ENCODE data around the gene PDK1.

The PDK1 gene

GRCh38 chr2:172555522-172556283, at the start of gene PDK1:
Gene PDK1 (plus strand): TSS chr2:172556090. CDS start chr2:172556151, 61 bp downstream.
- Histone ChIP-seq H3K27me3 (ENCODE audit: insufficient read depth, low read length) (no peaks in the 10 kb centered on the region), H3K4me1 (ENCODE audit: control insufficient read depth, insufficient read depth, low read length, unreplicated experiment) (peaks cover 45% of the 10 kb centered on the region), H3K4me3 (ENCODE audit: low read depth, low read length) (peak within 1 kb of the TSS; percentile 96), H3K36me3 (ENCODE audit: insufficient read depth, low read length) (0 out of 2 replicates have a peak, but pooled peaks cover 2% of the 10 kb centered on the region), H3K27ac (ENCODE audit: low read depth, low read length) (peak within 1 kb of the TSS; percentile 87), H3K79me2 (ENCODE audit: control insufficient read depth, insufficient read depth, low read length, unreplicated experiment) (peaks cover 53% of the 10 kb centered on the region), H2AFZ (ENCODE audit: low read length, unreplicated experiment) (peak within 1 kb of the TSS; percentile 55)

GRCh38 chr2:172507199-172507598, 48.7 kb upstream of the PDK1 start:
- no peak overlapping the region for H2AFZ ChIP-seq (ENCODE audit: low read length, unreplicated experiment)
- no peak overlapping the region for H3K4me3 ChIP-seq (ENCODE audit: low read depth, low read length)
- no peaks in the 10 kb centered on the region for H3K27me3 ChIP-seq (ENCODE audit: insufficient read depth, low read length)
- H3K36me3 ChIP-seq (ENCODE audit: insufficient read depth, low read length) = no peaks in the 10 kb centered on the region; the same call in 1 of the 2 replicates
- H3K4me1 ChIP-seq (ENCODE audit: control insufficient read depth, insufficient read depth, low read length, unreplicated experiment) = no peaks in the 10 kb centered on the region
- H3K79me2 ChIP-seq (ENCODE audit: control insufficient read depth, insufficient read depth, low read length, unreplicated experiment) = no peaks in the 10 kb centered on the region
- H3K27ac ChIP-seq (ENCODE audit: low read depth, low read length) = no peak overlapping the region

- Histone ChIP-seq H3K27ac (ENCODE audit: low read depth, low read length) (no peak overlapping the region), H3K4me3 (ENCODE audit: low read depth, low read length) (no peak overlapping the region)
These were observed 45.8 kb upstream of the PDK1 start for GRCh38 chr2:172510088-172510487.

DNA sequence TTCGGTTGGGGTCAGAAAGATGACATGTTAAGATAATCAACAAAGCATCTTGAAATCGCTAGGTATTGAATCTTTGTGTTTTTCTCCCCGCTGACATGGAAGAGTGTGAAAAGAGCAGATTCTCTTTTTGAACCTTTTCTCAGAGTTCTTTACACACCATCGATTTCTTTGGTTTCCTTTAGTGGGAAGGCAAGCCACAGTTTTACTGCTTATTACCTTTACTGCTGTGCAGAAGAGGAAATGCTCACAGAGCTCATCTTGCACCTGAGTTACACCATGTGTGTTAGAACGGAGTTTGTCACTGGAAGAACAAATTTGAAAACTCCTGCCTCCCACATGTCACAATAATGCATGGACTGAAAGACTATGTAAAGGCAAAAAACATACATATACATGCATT, 45.3 kb upstream of the PDK1 start:
- Histone ChIP-seq H3K79me2 (ENCODE audit: control insufficient read depth, insufficient read depth, low read length, unreplicated experiment) (no peaks in the 10 kb centered on the region), H3K36me3 (ENCODE audit: insufficient read depth, low read length) (no peaks in the 10 kb centered on the region; the same call in none of the 2 replicates), H3K27me3 (ENCODE audit: insufficient read depth, low read length) (no peaks in the 10 kb centered on the region), H3K27ac (ENCODE audit: low read depth, low read length) (no peak overlapping the region), H3K4me1 (ENCODE audit: control insufficient read depth, insufficient read depth, low read length, unreplicated experiment) (no peaks in the 10 kb centered on the region), H3K4me3 (ENCODE audit: low read depth, low read length) (no peak overlapping the region), H2AFZ (ENCODE audit: low read length, unreplicated experiment) (no peak overlapping the region)

More at GRCh38 chr2:172510088-172510487, 45.8 kb upstream of the PDK1 start:
- H3K36me3 ChIP-seq (ENCODE audit: insufficient read depth, low read length) = no peaks in the 10 kb centered on the region; the same call in none of the 2 replicates
- H3K4me1 ChIP-seq (ENCODE audit: control insufficient read depth, insufficient read depth, low read length, unreplicated experiment) = no peaks in the 10 kb centered on the region
- no peak overlapping the region for H2AFZ ChIP-seq (ENCODE audit: low read length, unreplicated experiment)
- H3K79me2 ChIP-seq (ENCODE audit: control insufficient read depth, insufficient read depth, low read length, unreplicated experiment) = no peaks in the 10 kb centered on the region
- H3K27me3 ChIP-seq (ENCODE audit: insufficient read depth, low read length) = no peaks in the 10 kb centered on the region

- no peak overlapping the region for H2AFZ ChIP-seq (ENCODE audit: low read length, unreplicated experiment)
- H3K79me2 ChIP-seq (ENCODE audit: control insufficient read depth, insufficient read depth, low read length, unreplicated experiment) = no peaks in the 10 kb centered on the region
- H3K27ac ChIP-seq (ENCODE audit: low read depth, low read length) = no peak overlapping the region
- peaks cover 3% of the 10 kb centered on the region for H3K4me1 ChIP-seq (ENCODE audit: control insufficient read depth, insufficient read depth, low read length, unreplicated experiment)
- no peaks in the 10 kb centered on the region; the same call in none of the 2 replicates for H3K36me3 ChIP-seq (ENCODE audit: insufficient read depth, low read length)
- H3K4me3 ChIP-seq (ENCODE audit: low read depth, low read length) = no peak overlapping the region
- H3K27me3 ChIP-seq (ENCODE audit: insufficient read depth, low read length) = no peaks in the 10 kb centered on the region
These were observed 42.9 kb upstream of the PDK1 start for GRCh38 chr2:172512810-172513523.

GRCh38 chr2:172513524-172513900, 42.4 kb upstream of the PDK1 start:
- Histone ChIP-seq H3K27me3 (ENCODE audit: insufficient read depth, low read length) (no peaks in the 10 kb centered on the region), H2AFZ (ENCODE audit: low read length, unreplicated experiment) (no peak overlapping the region), H3K4me1 (ENCODE audit: control insufficient read depth, insufficient read depth, low read length, unreplicated experiment) (peaks cover 3% of the 10 kb centered on the region), H3K27ac (ENCODE audit: low read depth, low read length) (no peak overlapping the region), H3K36me3 (ENCODE audit: insufficient read depth, low read length) (no peaks in the 10 kb centered on the region; the same call in none of the 2 replicates), H3K4me3 (ENCODE audit: low read depth, low read length) (no peak overlapping the region), H3K79me2 (ENCODE audit: control insufficient read depth, insufficient read depth, low read length, unreplicated experiment) (no peaks in the 10 kb centered on the region)

- Histone ChIP-seq H3K4me3 (ENCODE audit: low read depth, low read length) (no peak overlapping the region), H3K27ac (ENCODE audit: low read depth, low read length) (no peak overlapping the region), H3K4me1 (ENCODE audit: control insufficient read depth, insufficient read depth, low read length, unreplicated experiment) (peaks cover 3% of the 10 kb centered on the region), H3K27me3 (ENCODE audit: insufficient read depth, low read length) (no peaks in the 10 kb centered on the region), H2AFZ (ENCODE audit: low read length, unreplicated experiment) (no peak overlapping the region), H3K36me3 (ENCODE audit: insufficient read depth, low read length) (no peaks in the 10 kb centered on the region; the same call in none of the 2 replicates), H3K79me2 (ENCODE audit: control insufficient read depth, insufficient read depth, low read length, unreplicated experiment) (no peaks in the 10 kb centered on the region)
These were observed 41.8 kb upstream of the PDK1 start for GRCh38 chr2:172513935-172514586.

GRCh38 chr2:172516299-172516698, 39.6 kb upstream of the PDK1 start:
- no peaks in the 10 kb centered on the region for H3K27me3 ChIP-seq (ENCODE audit: insufficient read depth, low read length)
- H3K4me1 ChIP-seq (ENCODE audit: control insufficient read depth, insufficient read depth, low read length, unreplicated experiment) = peaks cover 3% of the 10 kb centered on the region
- no peaks in the 10 kb centered on the region for H3K79me2 ChIP-seq (ENCODE audit: control insufficient read depth, insufficient read depth, low read length, unreplicated experiment)
- H3K36me3 ChIP-seq (ENCODE audit: insufficient read depth, low read length) = no peaks in the 10 kb centered on the region; the same call in none of the 2 replicates
- H3K27ac ChIP-seq (ENCODE audit: low read depth, low read length) = peak overlapping the region; percentile 31; the same call in 1 of the 2 replicates
- no peak overlapping the region for H3K4me3 ChIP-seq (ENCODE audit: low read depth, low read length)
- no peak overlapping the region for H2AFZ ChIP-seq (ENCODE audit: low read length, unreplicated experiment)

DNA sequence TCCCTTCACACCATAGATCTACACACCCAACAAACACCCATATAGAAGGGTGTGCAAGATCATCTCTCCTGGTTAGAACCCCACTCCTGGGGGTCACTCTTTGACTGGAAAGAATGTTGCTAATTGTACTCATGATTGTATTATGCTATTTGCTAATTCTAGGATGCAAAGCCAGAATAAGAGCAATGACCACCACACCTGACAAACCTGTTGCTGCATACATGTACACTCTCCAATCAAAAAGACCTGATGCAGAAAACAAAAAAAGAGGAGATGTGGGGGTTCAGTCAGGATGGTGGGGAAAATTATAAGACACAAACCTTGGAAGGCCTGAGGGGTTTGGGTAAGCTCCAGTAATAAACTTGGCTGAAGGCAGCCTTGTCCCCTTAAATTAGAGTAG, 36.9 kb upstream of the PDK1 start:
- no peak overlapping the region for H3K4me3 ChIP-seq (ENCODE audit: low read depth, low read length)
- no peak overlapping the region for H3K27ac ChIP-seq (ENCODE audit: low read depth, low read length)
- peaks cover 3% of the 10 kb centered on the region for H3K4me1 ChIP-seq (ENCODE audit: control insufficient read depth, insufficient read depth, low read length, unreplicated experiment)
- H3K27me3 ChIP-seq (ENCODE audit: insufficient read depth, low read length) = no peaks in the 10 kb centered on the region
- H2AFZ ChIP-seq (ENCODE audit: low read length, unreplicated experiment) = no peak overlapping the region
- no peaks in the 10 kb centered on the region for H3K36me3 ChIP-seq (ENCODE audit: insufficient read depth, low read length)
- H3K79me2 ChIP-seq (ENCODE audit: control insufficient read depth, insufficient read depth, low read length, unreplicated experiment) = no peaks in the 10 kb centered on the region

DNA sequence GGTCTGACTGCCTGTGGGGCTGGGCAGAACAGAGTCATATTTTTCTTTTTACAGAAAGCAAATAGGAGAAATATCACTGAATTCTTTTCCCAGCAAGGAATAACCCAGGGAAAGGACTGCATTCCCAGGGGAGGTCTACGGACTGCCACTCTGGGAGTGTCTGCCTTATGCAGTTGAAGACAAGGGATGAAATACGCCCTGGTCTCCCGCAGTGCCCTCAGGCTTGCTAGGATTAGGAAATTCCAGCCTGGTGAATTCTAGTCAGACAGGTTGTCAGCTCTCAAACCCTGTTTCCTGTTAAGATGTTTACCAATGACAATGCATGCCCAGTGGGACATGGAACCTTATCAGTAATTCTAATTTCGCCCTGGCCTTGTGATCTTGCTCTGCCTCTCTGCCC, 30.3 kb upstream of the PDK1 start:
- H3K27ac ChIP-seq (ENCODE audit: low read depth, low read length) = no peak overlapping the region
- H2AFZ ChIP-seq (ENCODE audit: low read length, unreplicated experiment) = no peak overlapping the region
- peaks cover 6% of the 10 kb centered on the region; the same call in 1 of the 2 replicates for H3K36me3 ChIP-seq (ENCODE audit: insufficient read depth, low read length)
- no peaks in the 10 kb centered on the region for H3K4me1 ChIP-seq (ENCODE audit: control insufficient read depth, insufficient read depth, low read length, unreplicated experiment)
- H3K4me3 ChIP-seq (ENCODE audit: low read depth, low read length) = no peak overlapping the region
- H3K79me2 ChIP-seq (ENCODE audit: control insufficient read depth, insufficient read depth, low read length, unreplicated experiment) = no peaks in the 10 kb centered on the region
- H3K27me3 ChIP-seq (ENCODE audit: insufficient read depth, low read length) = no peaks in the 10 kb centered on the region

Measured in ACC112 (cell line).